K562 (cell line): ENCODE measurements around the gene ONECUT1. TPM values are rescaled to one million over a fixed set of nuclear protein-coding genes. Genes with fewer than 3 reads are reported as not detected.

Source experiments
- ATAC-seq: fragments of 200-7000 bp; cut with Tn5 transposase; 3 replicates; pipeline ENCODE4 v1.9.1; 2020; ENCODE audit warnings: moderate library complexity
- BruUV-seq: library from RNA; stranded (reverse); fragments of 400-500 nt; replicated peaks from 2 replicates; lab custom pipeline; 2021; lab: Mats Ljungman, UMichigan
- CTCF ChIA-PET: fragments of 300-600 bp; formaldehyde crosslinking; extraction: SDS; loops from one replicate; lab custom pipeline; 2021; ENCODE audit warnings: low intra/inter-chr PET ratio; lab: Yijun Ruan, JAX
- POLR2A ChIA-PET: fragments of 300-600, 350-650 bp; sonication (Branson Sonifier 250); formaldehyde crosslinking; extraction: SDS; loops from one replicate; lab custom pipeline; 2021; ENCODE audit warnings: antibody characterized with exemption, inconsistent platforms; lab: Yijun Ruan, JAX
- DNase-seq, 4 experiments: peaks; one replicate each; pipeline versions ENCODE4 v3.0.0 to v3.0.0-alpha.2; 2011 to 2018; ENCODE audit warnings: low spot score in 3 of 4, mixed read lengths in 3 of 4; ENCODE audit errors: extremely low read depth in 1 of 4
- FAIRE-seq: peaks from 2 replicates; lab custom pipeline; 2011; peaks lifted over from hg19 to GRCh38; lab: Jason Lieb, UNC
- H2AFZ ChIP-seq: 2 replicates; pipeline ENCODE4 v1.6.0; 2011; ENCODE audit warnings: low read depth, low read length, control low read depth, inconsistent platforms
- H3K27ac ChIP-seq: fragments of 200-600 bp; 3 replicates; pipeline ENCODE4 v1.8.0; 2011; ENCODE audit warnings: low read depth, mild to moderate bottlenecking, control low read depth, inconsistent platforms, low read length, moderate library complexity, mixed read lengths; ENCODE audit errors: extremely low read depth
- H3K27me3 ChIP-seq, 2 experiments: fragments of 300-600 bp in 1 of 2; 2 replicates in 1 of 2; 3 replicates in 1 of 2; pipeline versions ENCODE4 v1.6.0 to v1.8.0; 2011; ENCODE audit warnings: inconsistent platforms in 2 of 2, low read length in 2 of 2, mild to moderate bottlenecking in 1 of 2, mixed read lengths in 1 of 2, moderate library complexity in 1 of 2; ENCODE audit not compliant: control insufficient read depth in 2 of 2, insufficient read depth in 2 of 2
- H3K36me3 ChIP-seq: fragments of 300-600 bp; 3 replicates; pipeline ENCODE4 v1.8.0; 2011; ENCODE audit warnings: mild to moderate bottlenecking, low read length, inconsistent platforms; ENCODE audit not compliant: control insufficient read depth, insufficient read depth
- H3K4me1 ChIP-seq, 2 experiments: fragments of 200-600 bp in 1 of 2; replicated peaks in 1 of 2; 2 replicates in 1 of 2; 3 replicates in 1 of 2; pipeline versions ENCODE4 v1.5.1 to v1.8.0; 2011; ENCODE audit warnings: inconsistent platforms in 2 of 2, low read length in 2 of 2, mild to moderate bottlenecking in 1 of 2, mixed read lengths in 1 of 2, moderate library complexity in 1 of 2; ENCODE audit not compliant: control insufficient read depth in 2 of 2, insufficient read depth in 2 of 2
- H3K4me2 ChIP-seq: 2 replicates; pipeline ENCODE4 v1.6.1; 2011; ENCODE audit warnings: low read length, control low read depth, inconsistent platforms, mixed read lengths; ENCODE audit not compliant: insufficient read depth
- H3K4me3 ChIP-seq: fragments of 200-600 bp; sonication (generic), shearing (Covaris generic); 2 replicates; pipeline ENCODE4 v1.5.1; 2016; ENCODE audit warnings: control low read depth, inconsistent platforms
- H3K79me2 ChIP-seq: fragments of 200-600 bp; 3 replicates; pipeline ENCODE4 v1.8.0; 2011; ENCODE audit warnings: low read length, inconsistent platforms; ENCODE audit not compliant: control insufficient read depth, insufficient read depth
- H3K9ac ChIP-seq, 2 experiments: 2 replicates each; pipeline versions ENCODE4 v1.6.0 to v1.6.1; 2011; ENCODE audit warnings: low read depth in 2 of 2, low read length in 2 of 2, control low read depth in 1 of 2, inconsistent platforms in 1 of 2, mild to moderate bottlenecking in 1 of 2, mixed read lengths in 1 of 2; ENCODE audit not compliant: insufficient read depth in 1 of 2
- H3K9me1 ChIP-seq: one replicate; pipeline ENCODE4 v1.6.0; 2011; ENCODE audit warnings: inconsistent platforms, mild to moderate bottlenecking, low read length, moderate library complexity; ENCODE audit not compliant: control insufficient read depth, insufficient read depth
- H3K9me3 ChIP-seq: replicated peaks from 2 replicates; pipeline ENCODE4 v1.5.1; 2011; ENCODE audit warnings: low read depth, low read length, inconsistent platforms; ENCODE audit not compliant: control insufficient read depth, insufficient read depth
- H4K20me1 ChIP-seq: replicated peaks from 2 replicates; pipeline ENCODE4 v1.6.1; 2011; ENCODE audit warnings: low read length, inconsistent platforms, mixed read lengths; ENCODE audit not compliant: control insufficient read depth, insufficient read depth
- CEBPB ChIP-seq: fragments of 450-650 bp; IDR thresholded peaks from 2 replicates; pipeline ENCODE4 v1.6.1; 2016; ENCODE audit warnings: missing genetic modification characterization, missing compliant biosample characterization
- CEBPG ChIP-seq, 3 experiments: fragments of 200-800 bp in 1 of 3; sonication (Bioruptor generic) in 1 of 3; sonication (generic) in 1 of 3; formaldehyde crosslinking in 1 of 3; IDR thresholded peaks in 2 of 3; conservative IDR thresholded peaks in 1 of 3; 2 replicates each; pipeline versions ENCODE4 v1.6.1 to v1.8.0; 2016 to 2022; ENCODE audit warnings: missing compliant biosample characterization in 2 of 3, missing genetic modification characterization in 2 of 3, mild to moderate bottlenecking in 1 of 3, missing genetic modification reagents in 1 of 3
- HEY1 ChIP-seq: fragments of 250-450 bp; sonication (Bioruptor Pico); IDR thresholded peaks from 2 replicates; pipeline ENCODE4 v1.5.0; 2020; ENCODE audit warnings: mild to moderate bottlenecking, moderate library complexity, borderline replicate concordance
- ZNF239 ChIP-seq: fragments of 250-450 bp; sonication (Bioruptor Pico); IDR thresholded peaks from 2 replicates; pipeline ENCODE4 v1.4.0; 2020; ENCODE audit warnings: mild to moderate bottlenecking
- ZNF24 ChIP-seq: fragments of 450-650 bp; IDR thresholded peaks from 2 replicates; pipeline ENCODE4 v1.6.1; 2016
- in situ Hi-C: fragments of 300-500 bp; cut with MboI; formaldehyde crosslinking; loops from 4 replicates; pipeline ENCODE4 v1.15.0; 2018; ENCODE audit warnings: inconsistent platforms, mixed read lengths
- intact Hi-C: fragments of 100-400 bp; cut with micrococcal nuclease; formaldehyde crosslinking; loops from 2 replicates; pipeline ENCODE4 v1.14.2; 2022
- polyA plus RNA-seq, 8 experiments: library from polyadenylated mRNA; depleted of rRNA in 4 of 8; stranded (reverse) in 5 of 8; unstranded in 3 of 8; fragments of >200 nt; fragmentation: Nextera tagmentation in 2 of 8; fragmentation: Illumina TruSeq in 1 of 8; extraction: Ambion mirVana in 2 of 8; extraction: Trizol in 1 of 8; gene quantifications; 2 replicates each; pipeline versions ENCODE4 v1.2.1 to v1.2.3, GENCODE V29; 2011 to 2014; ENCODE audit warnings: inconsistent platforms in 1 of 8, missing spikeins in 1 of 8
- total RNA-seq, 7 experiments: library from RNA; depleted of rRNA in 6 of 7; stranded (reverse); fragments of >200 nt in 6 of 7; fragmentation: Illumina TruSeq in 2 of 7; extraction: Trizol in 2 of 7; gene quantifications; 2 replicates each; pipeline versions ENCODE4 v1.2.1 to v1.2.3, GENCODE V29; 2011 to 2021; ENCODE audit warnings: low replicate concordance in 1 of 7
- TF ChIP-seq, protein P1 (sequence below): sonication (generic); formaldehyde crosslinking; IDR thresholded peaks from 2 replicates; pipeline ENCODE4 v1.8.1; 2022; ENCODE audit warnings: missing genetic modification reagents
- TF ChIP-seq, protein P2 (sequence below): IDR thresholded peaks from 3 replicates; pipeline ENCODE4 v1.6.1; 2011; ENCODE audit warnings: borderline replicate concordance, mild to moderate bottlenecking; ENCODE audit not compliant: insufficient read length, insufficient read depth
- TF ChIP-seq, protein P3 (sequence below), 3 experiments: IDR thresholded peaks in 2 of 3; conservative IDR thresholded peaks in 1 of 3; 2 replicates each; pipeline ENCODE4 v1.5.1; 2011 to 2012; ENCODE audit warnings: low read length in 3 of 3, mild to moderate bottlenecking in 3 of 3, control low read depth in 2 of 3, improper control_type of control experiment in 1 of 3, inconsistent platforms in 1 of 3, low read depth in 1 of 3, mixed read lengths in 1 of 3, moderate library complexity in 1 of 3; ENCODE audit not compliant: insufficient read depth in 2 of 3

Gene ONECUT1
- total and polyA plus RNA-seq, 9 of the 15 experiments (the other 6 are each of a cell fraction or from before 2014, with no cell fraction given): not detected

DNA sequence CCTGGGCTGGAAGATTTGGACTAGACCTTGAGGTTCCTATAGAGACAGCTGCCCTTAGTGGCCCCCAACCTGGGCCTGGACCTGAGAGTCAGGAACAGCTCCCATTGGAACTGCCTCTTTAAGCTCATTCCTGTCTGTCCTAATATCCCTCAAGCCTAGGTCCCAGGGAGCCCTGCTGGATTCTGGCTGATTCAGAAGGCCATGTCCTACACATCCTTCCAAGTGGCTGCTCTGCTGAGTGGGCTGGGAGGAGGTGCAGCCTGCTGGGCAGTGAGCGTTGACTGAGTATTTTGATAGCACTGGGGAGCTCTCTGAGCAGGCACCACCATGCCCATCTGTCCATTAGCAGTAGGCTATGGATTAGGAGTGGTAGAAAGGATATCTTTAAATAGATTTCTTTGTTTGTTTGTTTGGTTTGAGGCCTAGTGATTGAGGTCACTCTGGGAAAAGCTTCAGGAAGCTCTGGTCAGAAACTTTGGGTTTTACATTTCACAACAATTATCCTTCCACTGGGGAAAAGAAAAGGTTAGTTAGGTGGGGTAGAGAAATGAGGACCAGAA lies 56.4 kb downstream of the ONECUT1 start (continued):
- TF ChIP-seq, protein P1, sequence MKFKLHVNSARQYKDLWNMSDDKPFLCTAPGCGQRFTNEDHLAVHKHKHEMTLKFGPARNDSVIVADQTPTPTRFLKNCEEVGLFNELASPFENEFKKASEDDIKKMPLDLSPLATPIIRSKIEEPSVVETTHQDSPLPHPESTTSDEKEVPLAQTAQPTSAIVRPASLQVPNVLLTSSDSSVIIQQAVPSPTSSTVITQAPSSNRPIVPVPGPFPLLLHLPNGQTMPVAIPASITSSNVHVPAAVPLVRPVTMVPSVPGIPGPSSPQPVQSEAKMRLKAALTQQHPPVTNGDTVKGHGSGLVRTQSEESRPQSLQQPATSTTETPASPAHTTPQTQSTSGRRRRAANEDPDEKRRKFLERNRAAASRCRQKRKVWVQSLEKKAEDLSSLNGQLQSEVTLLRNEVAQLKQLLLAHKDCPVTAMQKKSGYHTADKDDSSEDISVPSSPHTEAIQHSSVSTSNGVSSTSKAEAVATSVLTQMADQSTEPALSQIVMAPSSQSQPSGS (CRISPR knock-in tag): no peak
- TF ChIP-seq, protein P2, sequence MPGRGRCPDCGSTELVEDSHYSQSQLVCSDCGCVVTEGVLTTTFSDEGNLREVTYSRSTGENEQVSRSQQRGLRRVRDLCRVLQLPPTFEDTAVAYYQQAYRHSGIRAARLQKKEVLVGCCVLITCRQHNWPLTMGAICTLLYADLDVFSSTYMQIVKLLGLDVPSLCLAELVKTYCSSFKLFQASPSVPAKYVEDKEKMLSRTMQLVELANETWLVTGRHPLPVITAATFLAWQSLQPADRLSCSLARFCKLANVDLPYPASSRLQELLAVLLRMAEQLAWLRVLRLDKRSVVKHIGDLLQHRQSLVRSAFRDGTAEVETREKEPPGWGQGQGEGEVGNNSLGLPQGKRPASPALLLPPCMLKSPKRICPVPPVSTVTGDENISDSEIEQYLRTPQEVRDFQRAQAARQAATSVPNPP: no peak
- TF ChIP-seq, protein P3, sequence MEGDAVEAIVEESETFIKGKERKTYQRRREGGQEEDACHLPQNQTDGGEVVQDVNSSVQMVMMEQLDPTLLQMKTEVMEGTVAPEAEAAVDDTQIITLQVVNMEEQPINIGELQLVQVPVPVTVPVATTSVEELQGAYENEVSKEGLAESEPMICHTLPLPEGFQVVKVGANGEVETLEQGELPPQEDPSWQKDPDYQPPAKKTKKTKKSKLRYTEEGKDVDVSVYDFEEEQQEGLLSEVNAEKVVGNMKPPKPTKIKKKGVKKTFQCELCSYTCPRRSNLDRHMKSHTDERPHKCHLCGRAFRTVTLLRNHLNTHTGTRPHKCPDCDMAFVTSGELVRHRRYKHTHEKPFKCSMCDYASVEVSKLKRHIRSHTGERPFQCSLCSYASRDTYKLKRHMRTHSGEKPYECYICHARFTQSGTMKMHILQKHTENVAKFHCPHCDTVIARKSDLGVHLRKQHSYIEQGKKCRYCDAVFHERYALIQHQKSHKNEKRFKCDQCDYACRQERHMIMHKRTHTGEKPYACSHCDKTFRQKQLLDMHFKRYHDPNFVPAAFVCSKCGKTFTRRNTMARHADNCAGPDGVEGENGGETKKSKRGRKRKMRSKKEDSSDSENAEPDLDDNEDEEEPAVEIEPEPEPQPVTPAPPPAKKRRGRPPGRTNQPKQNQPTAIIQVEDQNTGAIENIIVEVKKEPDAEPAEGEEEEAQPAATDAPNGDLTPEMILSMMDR (IDR thresholded peaks at IDR 0.05 in 2 of 3, conservative IDR thresholded peaks at IDR 0.05 in 1 of 3; ENCODE audit: insufficient read depth in 2 of 3, low read depth in 1 of 3, low read length in 3 of 3): no peak
- TF ChIP-seq ZNF24 (no peak), HEY1 (CRISPR knock-in tag) (no peak)

DNA sequence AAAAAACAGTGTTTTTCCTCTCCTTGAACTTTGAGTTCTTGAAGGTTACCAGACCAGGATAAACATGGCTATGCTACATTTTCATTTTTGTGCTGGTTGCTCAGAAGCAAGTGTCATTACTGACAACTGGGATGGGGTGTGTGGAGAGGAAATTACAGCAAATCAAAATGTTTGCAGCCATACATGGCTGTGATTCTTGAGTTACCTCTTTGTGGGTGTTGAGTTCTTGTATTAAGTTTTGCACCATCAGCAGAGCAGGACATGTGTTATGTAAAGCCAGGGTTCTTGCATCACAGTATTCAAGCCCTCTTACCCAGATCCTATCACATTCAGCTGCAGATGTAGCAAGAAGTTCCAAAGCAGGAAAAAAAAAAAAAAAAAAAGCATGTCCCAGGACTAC lies 57.0 kb downstream of the ONECUT1 start:
- DNase-seq (no peak), ATAC-seq (no peak), FAIRE-seq (no peak)
- in situ Hi-C loops: loop anchor here (5.0 kb wide), 1 partner anchor 466 kb away; no protein-coding TSS in a partner anchor
- intact Hi-C loops: loop anchor here (10.0 kb wide), 2 partner anchors 208 to 268 kb away; partner anchors contain the start of gene MYO5A
- POLR2A ChIA-PET: no interaction called here
- 0 out of 2 replicates have a peak, but pooled peaks have one; percentile 36 for TF ChIP-seq CEBPB
- TF ChIP-seq ZNF239 (CRISPR knock-in tag): no peak
- no peak for TF ChIP-seq CEBPG (CRISPR knock-in tag; IDR thresholded peaks at IDR 0.05)
- peak; percentile 19 to 53; a peak in 2 of 4 replicates for TF ChIP-seq CEBPG (tag; conservative IDR thresholded peaks at IDR 0.05 in 1 of 2, IDR thresholded peaks at IDR 0.05 in 1 of 2)
- Histone ChIP-seq H2AFZ (no peak overlapping the region), H3K9ac (no peak overlapping the region), H3K27ac (no peak overlapping the region), H3K9me1 (no peaks in the 10 kb centered on the region), H3K79me2 (no peaks in the 10 kb centered on the region), H3K4me3 (no peak overlapping the region), H3K36me3 (no peaks in the 10 kb centered on the region), H4K20me1 (no peaks in the 10 kb centered on the region), H3K9me3 (no peaks in the 10 kb centered on the region), H3K4me2 (no peak overlapping the region), H3K4me1 (no peaks in the 10 kb centered on the region), H3K27me3 (peaks cover 0 to 6% of the 10 kb centered on the region in 2 experiments; a peak in 2 of 5 replicates)
- no TSS peak for BruUV-seq
- CTCF ChIA-PET: interaction anchor here (0.7 kb wide), 1 partner anchor 855 kb away, joined by 3 read pairs; no protein-coding TSS in a partner anchor
